Body of pancreas (tissue), 4 donors: ENCODE data around the gene FOSB. TPM values are rescaled to one million over a fixed set of nuclear protein-coding genes. Genes with fewer than 3 reads are reported as not detected.

Experiments used
- ATAC-seq: fragments of 150-250 bp; one replicate; pipeline ENCODE4 v1.9.1; 2016
- DNase-seq, 4 donors: peaks; one replicate each; pipeline ENCODE4 v3.0.0-alpha.2; 2019
- H3K27ac ChIP-seq, 4 donors: fragments of 200-600 bp; sonication (generic); 1 replicate in 3 of 4; 2 replicates in 1 of 4; pipeline versions ENCODE4 v1.5.1 to v1.6.1; 2016 to 2019; ENCODE audit warnings: mild to moderate bottlenecking in 1 of 4, mixed read lengths in 1 of 4, moderate library complexity in 1 of 4
- H3K27me3 ChIP-seq, 2 donors: fragments of 200-600 bp; sonication (generic); one replicate each; pipeline ENCODE4 v1.6.0; 2016; ENCODE audit warnings: mild to moderate bottlenecking in 1 of 2
- H3K36me3 ChIP-seq, 2 donors: fragments of 200-600 bp; sonication (generic); replicated peaks in 1 of 2; 2 replicates each; pipeline ENCODE4 v1.5.1; 2016; ENCODE audit warnings: low read depth in 2 of 2; ENCODE audit not compliant: insufficient read depth in 1 of 2
- H3K4me1 ChIP-seq: fragments of 200-600 bp; sonication (generic); one replicate; pipeline ENCODE4 v1.6.0; 2016
- H3K4me3 ChIP-seq, 2 donors: fragments of 200-600 bp; sonication (generic); 1 replicate in 1 of 2; 2 replicates in 1 of 2; pipeline ENCODE4 v1.5.1; 2016 to 2019
- H3K9me3 ChIP-seq, 3 donors: fragments of 200-600 bp; sonication (generic); 1 replicate in 2 of 3; 2 replicates in 1 of 3; pipeline ENCODE4 v1.5.1; 2016
- CTCF ChIP-seq, 7 experiments: fragments of 450-650 bp in 4 of 7; fragments of 200-600 bp in 3 of 7; sonication (generic) in 3 of 7; IDR thresholded peaks; one replicate each; pipeline ENCODE4 v1.5.1; 2016 to 2019; ENCODE audit warnings: antibody characterized with exemption in 7 of 7
- POLR2A ChIP-seq, 3 donors: fragments of 450-650 bp; IDR thresholded peaks; one replicate each; pipeline ENCODE4 v1.6.1; 2016; ENCODE audit warnings: antibody characterized with exemption in 3 of 3, mild to moderate bottlenecking in 2 of 3
- WGBS, 2 donors: methylation state at CpG; one replicate each; pipeline ENCODE4 v1.1.5; 2017; 5-methylcytosine and 5-hydroxymethylcytosine counted together
- intact Hi-C: fragments of 100-400 bp; cut with DNase I; formaldehyde crosslinking; loops from one replicate; pipeline ENCODE4 v1.15.1; 2023
- total RNA-seq, 2 donors: library from RNA; depleted of rRNA; stranded (reverse); fragments of >200 nt; gene quantifications; one replicate each; pipeline ENCODE4 v1.1.0, GENCODE V29; 2016

Gene FOSB
- total RNA-seq, 2 donors from 2014 or later, result 4.2 to 84.7 TPM

- 1% methylated on average over 18 to 35 of the region's 35 CpGs for WGBS, 2 donors
- Histone ChIP-seq H3K4me3 (peak overlapping the region; percentile 42 to 53), H3K36me3 (no peaks in the 10 kb centered on the region), H3K27me3 (no peaks in the 10 kb centered on the region), H3K4me1 (peaks cover 4% of the 10 kb centered on the region), H3K27ac (peak overlapping the region; percentile 48 to 86 (median 70)), H3K9me3 (no peaks in the 10 kb centered on the region)
- intact Hi-C loops, result no loop called here
- ATAC-seq (peak; percentile 99), DNase-seq (peak; percentile 99 to 100 (median 99))
- TF ChIP-seq POLR2A (IDR thresholded peaks at IDR 0.05) (no peak), CTCF (IDR thresholded peaks at IDR 0.05) (peak; percentile 71 to 95 (median 80))
Measured at GRCh38 chr19:45485305-45486077, 17.7 kb downstream of the FOSB start.

- Histone ChIP-seq H3K4me3 (no peak overlapping the region), H3K36me3 (no peaks in the 10 kb centered on the region), H3K27me3 (no peaks in the 10 kb centered on the region), H3K27ac (no peak overlapping the region), H3K4me1 (peaks cover 9% of the 10 kb centered on the region), H3K9me3 (no peaks in the 10 kb centered on the region)
- intact Hi-C loops, result no loop called here
- no peak for ATAC-seq
- DNase-seq, result no peak
- TF ChIP-seq POLR2A (IDR thresholded peaks at IDR 0.05), result no peak
- no peak for TF ChIP-seq CTCF (IDR thresholded peaks at IDR 0.05)
- 69 to 70% methylated on average over 14 to 15 of the region's 15 CpGs for WGBS, 2 donors
Measured at GRCh38 chr19:45488708-45489107, 20.9 kb downstream of the FOSB start.

- Histone ChIP-seq H3K27ac (no peak overlapping the region), H3K36me3 (no peaks in the 10 kb centered on the region), H3K9me3 (no peaks in the 10 kb centered on the region), H3K4me1 (peaks cover 9% of the 10 kb centered on the region), H3K27me3 (no peaks in the 10 kb centered on the region), H3K4me3 (no peak overlapping the region)
- WGBS, 2 donors, result 74 to 78% methylated on average over 18 to 20 of the region's 20 CpGs
- ATAC-seq (no peak), DNase-seq (no peak)
- intact Hi-C loops, result no loop called here
- no peak for TF ChIP-seq POLR2A (IDR thresholded peaks at IDR 0.05)
- no peak for TF ChIP-seq CTCF (IDR thresholded peaks at IDR 0.05)
Measured at GRCh38 chr19:45489216-45489855, 21.5 kb downstream of the FOSB start.

- peaks cover 16% of the 10 kb centered on the region for H3K4me1 ChIP-seq
- ATAC-seq (no peak), DNase-seq (no peak)
- no peaks in the 10 kb centered on the region for H3K9me3 ChIP-seq
- no peaks in the 10 kb centered on the region for H3K27me3 ChIP-seq
- intact Hi-C loops, result no loop called here
- H3K4me3 ChIP-seq, result no peak overlapping the region
- H3K36me3 ChIP-seq, result no peaks in the 10 kb centered on the region
- H3K27ac ChIP-seq, result no peak overlapping the region
- WGBS, 2 donors, result 76 to 82% methylated on average over 5 of the region's 5 CpGs
- no peak for TF ChIP-seq POLR2A (IDR thresholded peaks at IDR 0.05)
- TF ChIP-seq CTCF (IDR thresholded peaks at IDR 0.05), result no peak
Measured at GRCh38 chr19:45492137-45492626, 24.4 kb downstream of the FOSB start.
